ENCODE measurements around the gene TMBIM6.

GRCh38 chr12:49776413-49776812 lies 35.1 kb downstream of the TMBIM6 start:
- TF ChIP-seq POLR2A (IDR thresholded peaks at IDR 0.05; ENCODE audit: low read length) (no peak), MAZ (IDR thresholded peaks at IDR 0.05; ENCODE audit: borderline replicate concordance, low read depth, low read length) (no peak), CTCF (IDR thresholded peaks at IDR 0.05) (peak; percentile 90), REST (IDR thresholded peaks at IDR 0.05) (no peak), RCOR1 (IDR thresholded peaks at IDR 0.05; ENCODE audit: low read depth, low read length) (no peak), SMC3 (IDR thresholded peaks at IDR 0.05) (peak; percentile 87), FOSL2 (IDR thresholded peaks at IDR 0.05) (no peak), FOSL2 (CRISPR knock-in tag; IDR thresholded peaks at IDR 0.05) (no peak), POLR2AphosphoS2 (conservative IDR thresholded peaks at IDR 0.05; ENCODE audit: low read length) (no peak), SREBF2 (IDR thresholded peaks at IDR 0.05) (no peak), USF2 (IDR thresholded peaks at IDR 0.05) (no peak)

All from A549 (cell line).